ENCODE measurements around the gene GRIA2.

- TF ChIP-seq POLR2A (IDR thresholded peaks at IDR 0.05) (no peak), CTCF (IDR thresholded peaks at IDR 0.05) (no peak)
Measured at GRCh38 chr4:157312702-157313101, 92.2 kb downstream of the GRIA2 start.
